ENCODE results near the gene MEIOB.

Gene MEIOB

DNA sequence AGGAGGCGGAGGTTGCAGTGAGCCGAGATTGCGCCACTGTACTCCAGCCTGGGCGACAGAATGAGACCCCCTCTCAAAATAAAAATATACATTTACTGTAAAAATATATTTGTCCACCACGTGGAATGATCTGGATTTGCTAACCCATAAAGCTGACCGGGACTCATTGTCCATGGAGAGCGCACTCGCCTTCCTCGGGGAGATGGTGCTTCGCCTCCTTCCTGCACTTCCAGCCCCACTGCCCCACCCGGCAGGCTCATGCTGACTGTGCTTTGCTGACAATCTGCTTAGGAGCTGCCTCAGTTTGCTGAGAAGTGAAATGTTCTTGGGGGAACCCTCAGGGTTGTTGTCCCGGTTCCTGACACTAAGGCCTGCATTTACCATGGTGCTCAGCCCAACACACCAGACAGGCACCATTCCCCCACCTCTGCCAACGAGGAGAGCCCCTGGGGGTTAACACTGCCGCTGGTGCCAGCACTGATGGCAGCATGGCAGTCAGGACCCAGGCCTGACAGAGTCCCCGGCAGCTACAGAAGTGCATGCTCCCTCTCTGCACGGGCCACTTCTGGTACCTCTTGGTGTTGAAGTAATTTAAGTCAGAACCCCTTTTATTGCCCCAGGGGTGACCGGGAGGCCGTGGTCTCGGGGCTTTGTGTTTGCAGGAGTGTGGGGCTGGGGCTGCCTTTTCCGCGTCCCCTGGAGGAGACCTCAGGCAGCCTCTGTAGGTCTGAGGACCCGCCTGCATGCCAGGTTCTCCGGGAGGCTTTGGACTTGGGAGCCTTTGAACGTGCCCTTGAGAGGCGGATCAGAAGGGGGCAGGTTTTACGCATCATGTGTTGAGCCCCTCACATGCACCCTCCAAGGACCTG is 86.8 kb downstream of the MEIOB start:
- no peak for DNase-seq

All from hematopoietic multipotent progenitor cell treated with erythropoietin and hydrocortisone succinate and interleukin-3 and kit ligand, for 8 days (in vitro differentiated cells).